Cardiac muscle cell (in vitro differentiated cells and primary cell): Measurements from ENCODE around the gene NSD2. TPM values are rescaled to one million over a fixed set of nuclear protein-coding genes. Genes with fewer than 3 reads are reported as not detected.
A peak's percentile ranks its signal among the peaks of the same experiment; 100 is the strongest.
"Not testable (repeated sequence)": the region's sequence is repeated elsewhere in the genome, so short reads cannot be mapped to it uniquely, and the experiment has no call there.

ENCODE experiments used
- DNase-seq, 2 donors: peaks; one replicate each; pipeline versions ENCODE4 v3.0.0 to v3.0.0-alpha.2; 2010 to 2017; ENCODE audit warnings: low read depth in 1 of 2, low spot score in 1 of 2
- H3K27ac ChIP-seq: fragments of 200-600 bp; sonication (generic); 2 replicates; pipeline ENCODE4 v1.5.1; 2016
- H3K27me3 ChIP-seq: fragments of 200-600 bp; sonication (generic); 2 replicates; pipeline ENCODE4 v1.6.0; 2016; ENCODE audit warnings: control low read depth
- H3K36me3 ChIP-seq: fragments of 200-600 bp; sonication (generic); 2 replicates; pipeline ENCODE4 v1.5.1; 2016; ENCODE audit warnings: control low read depth
- H3K4me1 ChIP-seq: fragments of 200-600 bp; sonication (generic); 2 replicates; pipeline ENCODE4 v1.8.1; 2017; ENCODE audit warnings: low read depth, mild to moderate bottlenecking, mixed run types
- H3K4me3 ChIP-seq: fragments of 200-600 bp; sonication (generic); 2 replicates; pipeline ENCODE4 v1.5.1; 2016; ENCODE audit warnings: mild to moderate bottlenecking
- H3K9me3 ChIP-seq: fragments of 200-600 bp; sonication (generic); 2 replicates; pipeline ENCODE4 v1.5.1; 2017; ENCODE audit warnings: low read depth, mild to moderate bottlenecking, control low read depth
- CTCF ChIP-seq: IDR thresholded peaks from 2 replicates; pipeline ENCODE4 v1.5.1; 2012; ENCODE audit warnings: low read depth, mild to moderate bottlenecking, low read length
- polyA plus RNA-seq: library from polyadenylated mRNA; unstranded; fragments of >200 nt; fragmentation: Nextera tagmentation; extraction: Ambion mirVana; gene quantifications from 2 replicates; pipeline ENCODE4 v1.2.1, GENCODE V29; 2016
- total RNA-seq: library from RNA; depleted of rRNA; stranded (reverse); fragments of >200 nt; gene quantifications from 2 replicates; pipeline ENCODE4 v1.2.3, GENCODE V29; 2016

Gene NSD2
- total and polyA plus RNA-seq, 2 experiments from 2014 or later, result 49.0 to 91.3 TPM

- Histone ChIP-seq H3K36me3 (peaks cover 7% of the 10 kb centered on the region), H3K4me1 (no peaks in the 10 kb centered on the region), H3K4me3 (no peak overlapping the region), H3K27me3 (no peaks in the 10 kb centered on the region), H3K27ac (no peak overlapping the region), H3K9me3 (no peaks in the 10 kb centered on the region)
- no peak for TF ChIP-seq CTCF
- DNase-seq, result peak; percentile 42 to 88
These were observed 27.3 kb upstream of the NSD2 start for GRCh38 chr4:1843852-1844251.

GRCh38 chr4:1844618-1845017 is 26.6 kb upstream of the NSD2 start:
- not testable (repeated sequence) for DNase-seq, H3K4me1 ChIP-seq, H3K27ac ChIP-seq, H3K4me3 ChIP-seq, H3K9me3 ChIP-seq, H3K36me3 ChIP-seq, H3K27me3 ChIP-seq

GRCh38 chr4:1846580-1846979 is 24.6 kb upstream of the NSD2 start:
- no peak overlapping the region for H3K4me3 ChIP-seq
- DNase-seq, result no peak
- no peak for TF ChIP-seq CTCF
- no peaks in the 10 kb centered on the region for H3K36me3 ChIP-seq
- H3K4me1 ChIP-seq, result no peaks in the 10 kb centered on the region
- H3K27ac ChIP-seq, result no peak overlapping the region
- H3K9me3 ChIP-seq, result no peaks in the 10 kb centered on the region
- no peaks in the 10 kb centered on the region for H3K27me3 ChIP-seq

GRCh38 chr4:1850276-1850675 is 20.9 kb upstream of the NSD2 start:
- no peak overlapping the region for H3K4me3 ChIP-seq

GRCh38 chr4:1851160-1851559 is 20.0 kb upstream of the NSD2 start:
- Histone ChIP-seq H3K27me3 (no peaks in the 10 kb centered on the region), H3K27ac (no peak overlapping the region), H3K4me1 (peaks cover 5% of the 10 kb centered on the region), H3K36me3 (no peaks in the 10 kb centered on the region), H3K9me3 (no peaks in the 10 kb centered on the region), H3K4me3 (no peak overlapping the region)
- no peak for DNase-seq
- no peak for TF ChIP-seq CTCF

More at GRCh38 chr4:1850276-1850675, 20.9 kb upstream of the NSD2 start:
- Histone ChIP-seq H3K36me3 (no peaks in the 10 kb centered on the region), H3K27ac (no peak overlapping the region), H3K27me3 (no peaks in the 10 kb centered on the region), H3K9me3 (no peaks in the 10 kb centered on the region), H3K4me1 (peaks cover 5% of the 10 kb centered on the region)
- TF ChIP-seq CTCF, result no peak
- DNase-seq, result no peak

GRCh38 chr4:1851575-1852410 is 19.4 kb upstream of the NSD2 start:
- DNase-seq, result peak in 1 of 2 donors; percentile 13
- H3K4me1 ChIP-seq, result peaks cover 5% of the 10 kb centered on the region
- H3K9me3 ChIP-seq, result no peaks in the 10 kb centered on the region
- no peaks in the 10 kb centered on the region for H3K27me3 ChIP-seq
- H3K4me3 ChIP-seq, result no peak overlapping the region
- TF ChIP-seq CTCF, result no peak
- no peak overlapping the region for H3K27ac ChIP-seq
- no peaks in the 10 kb centered on the region for H3K36me3 ChIP-seq
